K562 (cell line): ENCODE measurements around the gene SRC. TPM values are rescaled to one million over a fixed set of nuclear protein-coding genes. Genes with fewer than 3 reads are reported as not detected.

Experiments
- CBFA2T2 ChIP-seq: fragments of 450-650 bp; conservative IDR thresholded peaks from 2 replicates; pipeline ENCODE4 v1.6.1; 2017; ENCODE audit warnings: mild to moderate bottlenecking
- CBX1 ChIP-seq: sonication (generic); IDR thresholded peaks from 2 replicates; pipeline ENCODE4 v1.6.1; 2016; ENCODE audit warnings: antibody characterized with exemption, low read depth, mild to moderate bottlenecking
- CHD2 ChIP-seq: IDR thresholded peaks from 2 replicates; pipeline ENCODE4 v1.6.1; 2011; ENCODE audit warnings: low read depth, low read length
- DPF2 ChIP-seq: fragments of 450-650 bp; IDR thresholded peaks from 2 replicates; pipeline ENCODE4 v1.6.1; 2016
- EP400 ChIP-seq: fragments of 450-650 bp; IDR thresholded peaks from 2 replicates; pipeline ENCODE4 v1.6.1; 2017; ENCODE audit warnings: antibody characterized with exemption, mild to moderate bottlenecking, moderate library complexity
- FIP1L1 ChIP-seq: fragments of 200-400 bp; formaldehyde crosslinking; IDR thresholded peaks from 2 replicates; pipeline ENCODE4 v1.6.1; 2018; ENCODE audit warnings: mild to moderate bottlenecking, low read depth, low read length; ENCODE audit not compliant: poor library complexity, severe bottlenecking
- HNRNPLL ChIP-seq: fragments of 200-400 bp; formaldehyde crosslinking; IDR thresholded peaks from 2 replicates; pipeline ENCODE4 v1.6.1; 2017; ENCODE audit warnings: low read length, low read depth, mild to moderate bottlenecking; ENCODE audit not compliant: poor library complexity, severe bottlenecking
- HOMEZ ChIP-seq: fragments of 250-450 bp; sonication (Bioruptor Pico); IDR thresholded peaks from 2 replicates; pipeline ENCODE4 v1.4.0; 2020; ENCODE audit warnings: mild to moderate bottlenecking, moderate library complexity
- L3MBTL2 ChIP-seq: fragments of 450-650 bp; IDR thresholded peaks from 2 replicates; pipeline ENCODE4 v1.6.1; 2016; ENCODE audit warnings: mild to moderate bottlenecking, moderate library complexity
- MIER1 ChIP-seq: fragments of 450-650 bp; IDR thresholded peaks from 2 replicates; pipeline ENCODE4 v1.6.1; 2016; ENCODE audit warnings: antibody characterized with exemption, mild to moderate bottlenecking, low read depth
- NFIX ChIP-seq: fragments of 250-450 bp; sonication (Bioruptor Pico); IDR thresholded peaks from 2 replicates; pipeline ENCODE4 v1.4.0; 2020; ENCODE audit warnings: low read depth, mild to moderate bottlenecking, moderate library complexity
- RBM14 ChIP-seq: fragments of 200-400 bp; formaldehyde crosslinking; IDR thresholded peaks from 2 replicates; pipeline ENCODE4 v1.6.1; 2018; ENCODE audit warnings: low read depth, mild to moderate bottlenecking, low read length, moderate library complexity, borderline replicate concordance; ENCODE audit not compliant: insufficient read depth
- RCOR1 ChIP-seq, 2 experiments: IDR thresholded peaks; 2 replicates each; pipeline ENCODE4 v1.6.1; 2012; ENCODE audit warnings: low read depth in 2 of 2, low read length in 2 of 2, borderline replicate concordance in 1 of 2, improper control_type of control experiment in 1 of 2
- SNRNP70 ChIP-seq: fragments of 200-400 bp; formaldehyde crosslinking; optimal IDR thresholded peaks from 2 replicates; pipeline ENCODE3; 2017; ENCODE audit warnings: low read depth, low read length
- XRCC5 ChIP-seq: fragments of 200-400 bp; formaldehyde crosslinking; IDR thresholded peaks from 2 replicates; pipeline ENCODE4 v1.6.1; 2017; ENCODE audit warnings: low read depth, mild to moderate bottlenecking, low read length
- ZBTB7A ChIP-seq: IDR thresholded peaks from 2 replicates; pipeline ENCODE4 v1.6.1; 2011; ENCODE audit warnings: low read depth, mild to moderate bottlenecking, low read length, moderate library complexity, borderline replicate concordance; ENCODE audit not compliant: control insufficient read depth
- ZNF583 ChIP-seq: fragments of 250-450 bp; sonication (Bioruptor Pico); IDR thresholded peaks from 2 replicates; pipeline ENCODE4 v1.4.0; 2020
- ZNF644 ChIP-seq: fragments of 200-800 bp; sonication (Bioruptor generic); IDR thresholded peaks from 2 replicates; pipeline ENCODE4 v1.6.1; 2016; ENCODE audit warnings: low read depth, missing genetic modification characterization, missing compliant biosample characterization
- ZNF717 ChIP-seq: fragments of 250-450 bp; sonication (Bioruptor Pico); IDR thresholded peaks from 2 replicates; pipeline ENCODE4 v1.5.0; 2021
- ZNF75A ChIP-seq: fragments of 450-650 bp; formaldehyde crosslinking; IDR thresholded peaks from 2 replicates; pipeline ENCODE4 v1.4.0; 2020; ENCODE audit warnings: mild to moderate bottlenecking
- ZNF785 ChIP-seq: fragments of 250-450 bp; sonication (Bioruptor Pico); IDR thresholded peaks from 2 replicates; pipeline ENCODE4 v1.4.0; 2020; ENCODE audit warnings: mild to moderate bottlenecking
- ZNF830 ChIP-seq: fragments of 250-450 bp; sonication (Bioruptor Pico); IDR thresholded peaks from 2 replicates; pipeline ENCODE4 v1.5.0; 2021; ENCODE audit warnings: mild to moderate bottlenecking
- polyA plus RNA-seq, 8 experiments: library from polyadenylated mRNA; depleted of rRNA in 4 of 8; stranded (reverse) in 5 of 8; unstranded in 3 of 8; fragments of >200 nt; fragmentation: Nextera tagmentation in 2 of 8; fragmentation: Illumina TruSeq in 1 of 8; extraction: Ambion mirVana in 2 of 8; extraction: Trizol in 1 of 8; gene quantifications; 2 replicates each; pipeline versions ENCODE4 v1.2.1 to v1.2.3, GENCODE V29; 2011 to 2014; ENCODE audit warnings: inconsistent platforms in 1 of 8, missing spikeins in 1 of 8
- total RNA-seq, 7 experiments: library from RNA; depleted of rRNA in 6 of 7; stranded (reverse); fragments of >200 nt in 6 of 7; fragmentation: Illumina TruSeq in 2 of 7; extraction: Trizol in 2 of 7; gene quantifications; 2 replicates each; pipeline versions ENCODE4 v1.2.1 to v1.2.3, GENCODE V29; 2011 to 2021; ENCODE audit warnings: low replicate concordance in 1 of 7
- TF ChIP-seq, protein P1 (sequence below): fragments of 450-650 bp; formaldehyde crosslinking; IDR thresholded peaks from 2 replicates; pipeline ENCODE4 v1.4.0; 2022; ENCODE audit warnings: mild to moderate bottlenecking, moderate library complexity
- TF ChIP-seq, protein P2 (sequence below), 2 experiments: fragments of 450-650 bp; IDR thresholded peaks; 2 replicates each; pipeline ENCODE4 v1.6.1; 2016
- TF ChIP-seq, protein P3 (sequence below): sonication (generic); formaldehyde crosslinking; IDR thresholded peaks from 2 replicates; pipeline ENCODE4 v1.5.0; 2020; ENCODE audit warnings: missing genetic modification reagents
- TF ChIP-seq, protein P4 (sequence below): fragments of 250-450 bp; sonication (Bioruptor Pico); IDR thresholded peaks from 2 replicates; pipeline ENCODE4 v1.5.0; 2021

Gene SRC
- total and polyA plus RNA-seq, 9 of the 15 experiments (the other 6 are each of a cell fraction or from before 2014, with no cell fraction given): 0.06 to 8.5 (median 3.1) TPM

DNA sequence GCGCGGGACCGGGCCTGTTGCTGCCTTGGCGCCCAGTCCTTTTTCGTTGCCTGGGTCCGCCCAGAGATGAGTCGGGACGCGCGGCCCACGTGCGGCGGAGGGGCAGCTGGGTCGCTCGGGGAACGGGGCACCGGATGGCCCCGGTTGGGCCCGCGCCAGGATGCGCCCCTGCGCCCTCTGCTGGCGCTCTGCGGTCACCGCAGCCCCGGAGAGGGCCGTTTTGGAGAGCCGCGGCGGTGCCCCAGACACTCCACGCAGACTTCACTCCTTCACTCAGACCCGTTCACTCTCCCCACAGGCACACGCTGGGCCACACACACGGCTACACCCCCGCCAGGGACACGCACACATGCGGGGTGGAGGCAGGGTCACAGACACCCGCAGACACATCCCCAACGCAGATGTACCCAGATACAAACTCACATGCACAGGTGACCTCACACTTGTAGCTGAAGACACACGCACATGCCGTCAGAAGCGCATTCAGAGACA is 38.8 kb downstream of the SRC start (continued):
- TF ChIP-seq MIER1 (no peak), RCOR1 (IDR thresholded peaks at IDR 0.05; ENCODE audit: borderline replicate concordance in 1 of 2, low read depth in 2 of 2, low read length in 2 of 2) (0 out of 4 replicates have a peak, but pooled peaks of 1 of the 2 experiments have one; percentile 45), ZNF583 (CRISPR knock-in tag) (no peak; the same call in 1 of the 2 replicates), SNRNP70 (no peak), HNRNPLL (no peak), DPF2 (no peak), ZBTB7A (peak; percentile 67), ZNF830 (CRISPR knock-in tag) (no peak), ZNF717 (CRISPR knock-in tag) (no peak), EP400 (peak; percentile 72; the same call in 1 of the 2 replicates), NFIX (CRISPR knock-in tag) (peak; percentile 59; the same call in 1 of the 2 replicates), CHD2 (no peak), HOMEZ (CRISPR knock-in tag) (no peak), ZNF644 (no peak), ZNF785 (no peak), CBX1 (no peak), ZNF75A (CRISPR knock-in tag) (no peak), CBFA2T2 (0 out of 2 replicates have a peak, but pooled peaks have one; percentile 7), RBM14 (no peak), FIP1L1 (peak; percentile 44), XRCC5 (no peak), L3MBTL2 (peak; percentile 65)
- TF ChIP-seq, protein P1, sequence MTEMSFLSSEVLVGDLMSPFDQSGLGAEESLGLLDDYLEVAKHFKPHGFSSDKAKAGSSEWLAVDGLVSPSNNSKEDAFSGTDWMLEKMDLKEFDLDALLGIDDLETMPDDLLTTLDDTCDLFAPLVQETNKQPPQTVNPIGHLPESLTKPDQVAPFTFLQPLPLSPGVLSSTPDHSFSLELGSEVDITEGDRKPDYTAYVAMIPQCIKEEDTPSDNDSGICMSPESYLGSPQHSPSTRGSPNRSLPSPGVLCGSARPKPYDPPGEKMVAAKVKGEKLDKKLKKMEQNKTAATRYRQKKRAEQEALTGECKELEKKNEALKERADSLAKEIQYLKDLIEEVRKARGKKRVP (CRISPR knock-in tag): no peak
- TF ChIP-seq, protein P2, sequence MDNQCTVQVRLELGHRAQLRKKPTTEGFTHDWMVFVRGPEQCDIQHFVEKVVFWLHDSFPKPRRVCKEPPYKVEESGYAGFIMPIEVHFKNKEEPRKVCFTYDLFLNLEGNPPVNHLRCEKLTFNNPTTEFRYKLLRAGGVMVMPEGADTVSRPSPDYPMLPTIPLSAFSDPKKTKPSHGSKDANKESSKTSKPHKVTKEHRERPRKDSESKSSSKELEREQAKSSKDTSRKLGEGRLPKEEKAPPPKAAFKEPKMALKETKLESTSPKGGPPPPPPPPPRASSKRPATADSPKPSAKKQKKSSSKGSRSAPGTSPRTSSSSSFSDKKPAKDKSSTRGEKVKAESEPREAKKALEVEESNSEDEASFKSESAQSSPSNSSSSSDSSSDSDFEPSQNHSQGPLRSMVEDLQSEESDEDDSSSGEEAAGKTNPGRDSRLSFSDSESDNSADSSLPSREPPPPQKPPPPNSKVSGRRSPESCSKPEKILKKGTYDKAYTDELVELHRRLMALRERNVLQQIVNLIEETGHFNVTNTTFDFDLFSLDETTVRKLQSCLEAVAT (IDR thresholded peaks at IDR 0.05): peak in 1 of 2 experiments; percentile 81; a peak in 2 of 4 replicates
- TF ChIP-seq, protein P3, sequence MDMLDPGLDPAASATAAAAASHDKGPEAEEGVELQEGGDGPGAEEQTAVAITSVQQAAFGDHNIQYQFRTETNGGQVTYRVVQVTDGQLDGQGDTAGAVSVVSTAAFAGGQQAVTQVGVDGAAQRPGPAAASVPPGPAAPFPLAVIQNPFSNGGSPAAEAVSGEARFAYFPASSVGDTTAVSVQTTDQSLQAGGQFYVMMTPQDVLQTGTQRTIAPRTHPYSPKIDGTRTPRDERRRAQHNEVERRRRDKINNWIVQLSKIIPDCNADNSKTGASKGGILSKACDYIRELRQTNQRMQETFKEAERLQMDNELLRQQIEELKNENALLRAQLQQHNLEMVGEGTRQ (CRISPR knock-in tag): peak; percentile 53
- TF ChIP-seq, protein P4, sequence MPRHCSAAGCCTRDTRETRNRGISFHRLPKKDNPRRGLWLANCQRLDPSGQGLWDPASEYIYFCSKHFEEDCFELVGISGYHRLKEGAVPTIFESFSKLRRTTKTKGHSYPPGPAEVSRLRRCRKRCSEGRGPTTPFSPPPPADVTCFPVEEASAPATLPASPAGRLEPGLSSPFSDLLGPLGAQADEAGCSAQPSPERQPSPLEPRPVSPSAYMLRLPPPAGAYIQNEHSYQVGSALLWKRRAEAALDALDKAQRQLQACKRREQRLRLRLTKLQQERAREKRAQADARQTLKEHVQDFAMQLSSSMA (CRISPR knock-in tag): no peak
